ENCODE measurements around the gene TSPAN1. TPM values are rescaled to one million over a fixed set of nuclear protein-coding genes. Genes with fewer than 3 reads are reported as not detected.

TSPAN1 gene
- total and polyA plus RNA-seq, 4 donors: 45.3 to 174 (median 139) TPM

DNA sequence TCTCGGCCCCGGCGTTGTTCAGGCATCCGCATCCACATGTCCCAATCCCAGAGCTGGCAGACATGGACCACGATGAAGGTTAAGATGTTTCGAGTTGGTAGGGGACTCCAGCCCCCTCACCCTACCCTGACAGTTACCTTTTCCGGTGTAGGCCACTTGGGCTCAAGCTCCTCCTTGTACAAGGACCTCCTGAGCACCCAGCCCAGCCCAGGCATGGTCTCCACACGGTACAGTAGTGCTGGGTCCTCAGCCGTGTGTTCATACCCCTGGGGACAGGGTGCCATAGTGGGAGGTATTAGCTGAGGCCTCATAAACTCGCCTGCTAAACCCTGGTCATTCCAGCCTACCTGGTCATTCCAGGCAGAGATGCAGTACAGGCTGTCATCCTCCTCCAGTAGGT lies 17.3 kb downstream of the TSPAN1 start:
- no peak for TF ChIP-seq CTCF (IDR thresholded peaks at IDR 0.05; ENCODE audit: control extremely low read depth, extremely low read depth)
- no peak overlapping the region for H3K27ac ChIP-seq (ENCODE audit: low read depth in 1 of 2, low read length in 1 of 2)
- no peak for ATAC-seq (ENCODE audit: insufficient read depth, low FRiP score)
- no peaks in the 10 kb centered on the region for H3K9me3 ChIP-seq (ENCODE audit: control insufficient read depth in 4 of 4, insufficient read depth in 3 of 4, low read length in 3 of 4)
- no peaks in the 10 kb centered on the region for H3K27me3 ChIP-seq (ENCODE audit: control insufficient read depth in 3 of 3, insufficient read depth in 3 of 3, low read length in 2 of 3)
- H3K9ac ChIP-seq (ENCODE audit: insufficient read depth in 1 of 2, low read length in 2 of 2): no peak overlapping the region
- H3K4me3 ChIP-seq: no peak overlapping the region
- peaks cover 4 to 51% (median 17%) of the 10 kb centered on the region in 4 donors for H3K36me3 ChIP-seq (ENCODE audit: control insufficient read depth in 4 of 4, insufficient read depth in 4 of 4, low read length in 4 of 4)
- no peak for DNase-seq
- H3K4me1 ChIP-seq (ENCODE audit: control insufficient read depth in 5 of 5, insufficient read depth in 5 of 5, low read length in 5 of 5): peaks cover 0 to 9% (median 2%) of the 10 kb centered on the region in 5 donors
- WGBS, 2 donors: 93 to 97% methylated on average over 10 of the region's 10 CpGs

DNA sequence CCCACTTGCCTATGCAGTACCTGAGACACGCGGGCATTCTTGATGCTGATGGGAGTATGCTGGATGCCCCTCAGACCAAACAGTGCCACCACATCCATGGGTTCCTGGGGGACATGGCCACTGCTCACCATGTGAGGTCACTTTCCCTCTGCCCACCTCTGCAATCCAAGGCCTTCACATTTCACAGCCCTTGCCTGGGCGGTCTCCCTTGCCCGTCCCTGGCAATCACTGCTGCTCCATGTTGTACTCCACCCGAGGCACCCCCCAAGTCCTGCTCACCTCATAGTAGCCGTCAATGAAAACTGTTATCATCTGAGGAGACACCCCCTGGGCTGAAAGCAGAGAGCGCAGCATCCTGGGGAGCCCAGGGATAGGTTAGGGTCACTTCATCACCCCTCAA lies 18.4 kb downstream of the TSPAN1 start:
- Histone ChIP-seq H3K27ac (ENCODE audit: low read depth in 1 of 2, low read length in 1 of 2) (no peak overlapping the region), H3K9ac (ENCODE audit: insufficient read depth in 1 of 2, low read length in 2 of 2) (no peak overlapping the region), H3K36me3 (ENCODE audit: control insufficient read depth in 4 of 4, insufficient read depth in 4 of 4, low read length in 4 of 4) (peaks cover 4 to 47% (median 14%) of the 10 kb centered on the region in 4 donors), H3K9me3 (ENCODE audit: control insufficient read depth in 4 of 4, insufficient read depth in 3 of 4, low read length in 3 of 4) (no peaks in the 10 kb centered on the region), H3K27me3 (ENCODE audit: control insufficient read depth in 3 of 3, insufficient read depth in 3 of 3, low read length in 2 of 3) (no peaks in the 10 kb centered on the region), H3K4me1 (ENCODE audit: control insufficient read depth in 5 of 5, insufficient read depth in 5 of 5, low read length in 5 of 5) (peaks cover 0 to 14% (median 6%) of the 10 kb centered on the region in 5 donors), H3K4me3 (no peak overlapping the region)
- DNase-seq: no peak
- ATAC-seq (ENCODE audit: insufficient read depth, low FRiP score): no peak
- TF ChIP-seq CTCF (IDR thresholded peaks at IDR 0.05; ENCODE audit: control extremely low read depth, extremely low read depth): no peak
- 97 to 98% methylated on average over 7 of the region's 7 CpGs for WGBS, 2 donors

DNA sequence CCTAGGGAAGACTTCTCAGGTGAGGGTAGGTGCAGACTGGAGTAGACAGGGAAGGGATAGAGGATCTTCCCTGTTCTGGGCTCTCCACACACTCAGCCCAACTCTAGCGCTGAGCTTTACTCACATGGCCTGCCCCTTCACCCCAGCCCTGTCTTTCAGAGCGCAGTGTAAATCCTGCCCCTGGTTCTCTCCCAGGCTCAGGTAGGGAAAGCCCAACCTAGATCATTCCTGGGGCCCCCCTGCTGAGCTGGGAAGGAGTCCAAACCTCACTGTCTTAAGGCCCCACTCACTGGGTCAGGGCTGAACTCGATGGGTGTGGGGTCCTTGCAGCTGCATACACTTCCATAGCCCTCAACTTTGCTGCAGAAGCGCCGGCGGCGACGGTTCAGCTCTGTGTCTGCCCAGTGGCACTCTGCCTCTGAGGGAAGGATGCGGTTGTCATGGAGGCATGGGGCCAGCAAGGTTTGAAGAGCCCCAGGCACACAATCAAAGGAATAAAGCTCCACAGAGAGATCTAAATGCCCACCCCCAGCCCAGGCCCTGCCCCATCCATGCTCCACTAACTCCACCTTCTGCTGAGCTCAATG lies 19.2 kb downstream of the TSPAN1 start:
- H3K27me3 ChIP-seq (ENCODE audit: control insufficient read depth in 3 of 3, insufficient read depth in 3 of 3, low read length in 2 of 3): no peaks in the 10 kb centered on the region
- TF ChIP-seq CTCF (IDR thresholded peaks at IDR 0.05; ENCODE audit: control extremely low read depth, extremely low read depth): no peak
- H3K4me1 ChIP-seq (ENCODE audit: control insufficient read depth in 5 of 5, insufficient read depth in 5 of 5, low read length in 5 of 5): peaks cover 0 to 13% (median 6%) of the 10 kb centered on the region in 5 donors
- DNase-seq: no peak
- H3K4me3 ChIP-seq: no peak overlapping the region
- H3K9me3 ChIP-seq (ENCODE audit: control insufficient read depth in 4 of 4, insufficient read depth in 3 of 4, low read length in 3 of 4): no peaks in the 10 kb centered on the region
- H3K36me3 ChIP-seq (ENCODE audit: control insufficient read depth in 4 of 4, insufficient read depth in 4 of 4, low read length in 4 of 4): peaks cover 4 to 47% (median 11%) of the 10 kb centered on the region in 4 donors
- WGBS, 2 donors: 93 to 95% methylated on average over 9 of the region's 9 CpGs
- H3K9ac ChIP-seq (ENCODE audit: insufficient read depth in 1 of 2, low read length in 2 of 2): no peak overlapping the region
- no peak for ATAC-seq (ENCODE audit: insufficient read depth, low FRiP score)
- H3K27ac ChIP-seq (ENCODE audit: low read depth in 1 of 2, low read length in 1 of 2): peak overlapping the region in 1 of 2 donors; percentile 47
